ENCODE results near the gene ZNF513. TPM values are rescaled to one million over a fixed set of nuclear protein-coding genes. Genes with fewer than 3 reads are reported as not detected.
"Not testable (repeated sequence)": the region's sequence is repeated elsewhere in the genome, so short reads cannot be mapped to it uniquely, and the experiment has no call there.

Gene ZNF513
- total and polyA plus RNA-seq, 11 donors: 2.8 to 11.8 (median 7.5) TPM

GRCh38 chr2:27356056-27356381 lies 24.5 kb downstream of the ZNF513 start:
- Histone ChIP-seq H3K4me1 (peaks cover 4 to 57% (median 27%) of the 10 kb centered on the region in 12 donors), H3K9me3 (no peaks in the 10 kb centered on the region), H3K4me3 (peak overlapping the region; percentile 61 to 97 (median 84))

GRCh38 chr2:27354597-27354927 lies 26.0 kb downstream of the ZNF513 start:
- H3K9me3 ChIP-seq: no peaks in the 10 kb centered on the region
- TF ChIP-seq POLR2A (IDR thresholded peaks at IDR 0.05): no peak
- no peak for TF ChIP-seq CTCF (IDR thresholded peaks at IDR 0.05)
- ATAC-seq: no peak
- peaks cover 0 to 9% (median 0%) of the 10 kb centered on the region in 9 donors for H3K36me3 ChIP-seq
- no peaks in the 10 kb centered on the region for H3K27me3 ChIP-seq
- WGBS, 4 donors: 93 to 95% (median 94%) methylated on average over 7 of the region's 7 CpGs
- no peak overlapping the region for H3K4me3 ChIP-seq
- H3K4me1 ChIP-seq: peaks cover 4 to 57% (median 27%) of the 10 kb centered on the region in 12 donors
- DNase-seq: no peak
- H3K27ac ChIP-seq: no peak overlapping the region
- intact Hi-C loops (cut with DNase I): no loop called here

More at GRCh38 chr2:27356056-27356381, 24.5 kb downstream of the ZNF513 start:
- intact Hi-C loops (cut with DNase I): loop anchor here in 4 of 10 donors (1.0 to 5.0 kb wide), 5 partner anchors 14 to 53 kb away; partner anchors contain the start of genes EIF2B4 (in 3 of the 4), MPV17 (in 3 of the 4), SNX17 (in 3 of the 4) and PPM1G (in 1 of the 4)
- TF ChIP-seq CTCF (IDR thresholded peaks at IDR 0.05) (no peak), POLR2A (IDR thresholded peaks at IDR 0.05) (no peak)
- H3K27ac ChIP-seq: peak overlapping the region; percentile 66 to 98 (median 88)
- no peaks in the 10 kb centered on the region for H3K36me3 ChIP-seq
- WGBS, 4 donors: 0 to 2% (median 0%) methylated on average over 10 to 12 of the region's 12 CpGs
- ATAC-seq: peak; percentile 12 to 19 (median 14)
- H3K27me3 ChIP-seq: no peaks in the 10 kb centered on the region
- DNase-seq: peak in 4 of 5 donors; percentile 34 to 65 (median 40)

- Histone ChIP-seq H3K36me3 (peaks cover 0 to 11% (median 0%) of the 10 kb centered on the region in 9 donors), H3K4me1 (peaks cover 4 to 57% (median 27%) of the 10 kb centered on the region in 12 donors), H3K9me3 (no peaks in the 10 kb centered on the region), H3K27me3 (no peaks in the 10 kb centered on the region), H3K27ac (peak overlapping the region in 1 of 12 donors; percentile 30), H3K4me3 (no peak overlapping the region)
- TF ChIP-seq POLR2A (IDR thresholded peaks at IDR 0.05) (no peak), CTCF (IDR thresholded peaks at IDR 0.05) (no peak)
- DNase-seq (no peak), ATAC-seq (no peak)
- intact Hi-C loops (cut with DNase I): no loop called here
- 76 to 79% (median 77%) methylated on average over 7 of the region's 7 CpGs for WGBS, 4 donors
Measured at GRCh38 chr2:27353762-27354596, 26.6 kb downstream of the ZNF513 start.

- DNase-seq; H3K27me3 ChIP-seq; H3K4me3 ChIP-seq; H3K9me3 ChIP-seq; intact Hi-C loops (cut with DNase I); ATAC-seq; H3K27ac ChIP-seq: not testable (repeated sequence)
- WGBS, 4 donors: 95 to 98% (median 97%) methylated on average over 5 of the region's 5 CpGs
- Histone ChIP-seq H3K36me3 (peaks cover 0 to 11% (median 0%) of the 10 kb centered on the region in 9 donors), H3K4me1 (peaks cover 4 to 55% (median 26%) of the 10 kb centered on the region in 12 donors)
Measured at GRCh38 chr2:27353386-27353761, 27.2 kb downstream of the ZNF513 start.
